ENCODE measurements around the gene EPHB2. TPM values are rescaled to one million over a fixed set of nuclear protein-coding genes. Genes with fewer than 3 reads are reported as not detected.

EPHB2 gene
- total RNA-seq, 2 donors from 2014 or later: 34.0 to 50.7 TPM

- H3K9ac ChIP-seq (ENCODE audit: extremely low read depth, low read length, poor library complexity, severe bottlenecking): no peak overlapping the region
- H3K27ac Mint-ChIP-seq: no peak overlapping the region
- H3K27me3 ChIP-seq (ENCODE audit: control insufficient read depth, insufficient read depth, low read length, poor library complexity, severe bottlenecking): no peaks in the 10 kb centered on the region
- peaks cover 21% of the 10 kb centered on the region for H3K36me3 ChIP-seq (ENCODE audit: control insufficient read depth, insufficient read depth, low read length)
- WGBS, 2 experiments (ENCODE audit: insufficient coverage in 1 of 2, insufficient read length in 1 of 2): 95 to 98% methylated on average over 12 to 13 of the region's 13 CpGs
- H3K4me3 ChIP-seq (ENCODE audit: low read length): no peak overlapping the region
- TF ChIP-seq CTCF (conservative IDR thresholded peaks at IDR 0.05): no peak
- H3K9me3 Mint-ChIP-seq: no peaks in the 10 kb centered on the region
- H3K4me1 Mint-ChIP-seq: no peaks in the 10 kb centered on the region
- H3K4me1 ChIP-seq (ENCODE audit: control insufficient read depth, insufficient read depth, low read length): no peaks in the 10 kb centered on the region
- peaks cover 9% of the 10 kb centered on the region for H3K9me3 ChIP-seq (ENCODE audit: control insufficient read depth, low read length)
- no peak for DNase-seq
- H3K27me3 Mint-ChIP-seq (ENCODE audit: insufficient read depth): no peaks in the 10 kb centered on the region
- no peak overlapping the region for H3K27ac ChIP-seq (ENCODE audit: low read depth, low read length)
- H3K4me3 Mint-ChIP-seq: no peak overlapping the region
- H3K36me3 Mint-ChIP-seq (ENCODE audit: low read depth): peaks cover 23% of the 10 kb centered on the region
Observed at GRCh38 chr1:22892789-22893188, 182.2 kb downstream of the EPHB2 start.

- 59 to 61% methylated on average over 3 of the region's 3 CpGs for WGBS, 2 experiments (ENCODE audit: insufficient coverage in 1 of 2, insufficient read length in 1 of 2)
- H3K4me3 ChIP-seq (ENCODE audit: low read length): no peak overlapping the region
- no peaks in the 10 kb centered on the region for H3K9me3 Mint-ChIP-seq
- H3K4me1 Mint-ChIP-seq: no peaks in the 10 kb centered on the region
- peaks cover 9% of the 10 kb centered on the region for H3K9me3 ChIP-seq (ENCODE audit: control insufficient read depth, low read length)
- no peak overlapping the region for H3K27ac ChIP-seq (ENCODE audit: low read depth, low read length)
- H3K27me3 ChIP-seq (ENCODE audit: control insufficient read depth, insufficient read depth, low read length, poor library complexity, severe bottlenecking): no peaks in the 10 kb centered on the region
- H3K4me3 Mint-ChIP-seq: no peak overlapping the region
- H3K36me3 Mint-ChIP-seq (ENCODE audit: low read depth): peaks cover 23% of the 10 kb centered on the region
- no peak for TF ChIP-seq CTCF (conservative IDR thresholded peaks at IDR 0.05)
- H3K27ac Mint-ChIP-seq: no peak overlapping the region
- no peaks in the 10 kb centered on the region for H3K4me1 ChIP-seq (ENCODE audit: control insufficient read depth, insufficient read depth, low read length)
- peaks cover 21% of the 10 kb centered on the region for H3K36me3 ChIP-seq (ENCODE audit: control insufficient read depth, insufficient read depth, low read length)
- DNase-seq: no peak
- H3K9ac ChIP-seq (ENCODE audit: extremely low read depth, low read length, poor library complexity, severe bottlenecking): no peak overlapping the region
- H3K27me3 Mint-ChIP-seq (ENCODE audit: insufficient read depth): no peaks in the 10 kb centered on the region
Observed at GRCh38 chr1:22893292-22893691, 182.7 kb downstream of the EPHB2 start.

GRCh38 chr1:22895357-22895756 lies 184.7 kb downstream of the EPHB2 start:
- H3K36me3 ChIP-seq (ENCODE audit: control insufficient read depth, insufficient read depth, low read length): peaks cover 21% of the 10 kb centered on the region
- WGBS, 2 experiments (ENCODE audit: insufficient coverage in 1 of 2, insufficient read length in 1 of 2): 95 to 100% methylated on average over 6 to 9 of the region's 9 CpGs
- TF ChIP-seq CTCF (conservative IDR thresholded peaks at IDR 0.05): no peak
- no peaks in the 10 kb centered on the region for H3K9me3 Mint-ChIP-seq
- no peaks in the 10 kb centered on the region for H3K27me3 Mint-ChIP-seq (ENCODE audit: insufficient read depth)
- peaks cover 9% of the 10 kb centered on the region for H3K9me3 ChIP-seq (ENCODE audit: control insufficient read depth, low read length)
- no peak overlapping the region for H3K4me3 ChIP-seq (ENCODE audit: low read length)
- H3K36me3 Mint-ChIP-seq (ENCODE audit: low read depth): peaks cover 23% of the 10 kb centered on the region
- no peak for DNase-seq
- no peak overlapping the region for H3K9ac ChIP-seq (ENCODE audit: extremely low read depth, low read length, poor library complexity, severe bottlenecking)
- H3K4me1 Mint-ChIP-seq: no peaks in the 10 kb centered on the region
- no peak overlapping the region for H3K27ac Mint-ChIP-seq
- no peaks in the 10 kb centered on the region for H3K27me3 ChIP-seq (ENCODE audit: control insufficient read depth, insufficient read depth, low read length, poor library complexity, severe bottlenecking)
- no peak overlapping the region for H3K4me3 Mint-ChIP-seq
- no peak overlapping the region for H3K27ac ChIP-seq (ENCODE audit: low read depth, low read length)
- no peaks in the 10 kb centered on the region for H3K4me1 ChIP-seq (ENCODE audit: control insufficient read depth, insufficient read depth, low read length)
